Adrenal gland (tissue), 12 donors: ENCODE results near the gene SMTNL2. TPM values are rescaled to one million over a fixed set of nuclear protein-coding genes. Genes with fewer than 3 reads are reported as not detected.

Source experiments
- DNase-seq, 7 donors: peaks; one replicate each; pipeline ENCODE4 v3.0.0-alpha.2; 2019 to 2020
- H3K27ac ChIP-seq, 5 donors: fragments of 200-600 bp; sonication (generic) in 4 of 5; 1 replicate in 3 of 5; 2 replicates in 2 of 5; pipeline versions ENCODE4 v1.5.1 to v1.8.0; 2016 to 2020; ENCODE audit warnings: mild to moderate bottlenecking in 1 of 5
- H3K27me3 ChIP-seq: fragments of 200-600 bp; 2 replicates; pipeline ENCODE4 v1.8.0; 2021
- H3K36me3 ChIP-seq, 2 donors: fragments of 200-600 bp; replicated peaks in 1 of 2; 1 replicate in 1 of 2; 2 replicates in 1 of 2; pipeline versions ENCODE4 v1.5.1 to v1.8.0; 2018 to 2022
- H3K4me1 ChIP-seq, 2 donors: fragments of 200-600 bp; replicated peaks in 1 of 2; 1 replicate in 1 of 2; 2 replicates in 1 of 2; pipeline versions ENCODE4 v1.5.1 to v1.8.0; 2018 to 2021
- H3K4me3 ChIP-seq, 4 donors: fragments of 200-600 bp; sonication (generic) in 3 of 4; one replicate each; pipeline ENCODE4 v1.5.1; 2016 to 2018
- H3K9me3 ChIP-seq, 3 donors: fragments of 200-600 bp; sonication (generic) in 1 of 3; replicated peaks in 1 of 3; 1 replicate in 2 of 3; 2 replicates in 1 of 3; pipeline versions ENCODE4 v1.5.1 to v1.8.0; 2016 to 2021
- POLR2A ChIP-seq, 2 donors: fragments of 450-650 bp; IDR thresholded peaks; one replicate each; pipeline ENCODE4 v1.6.1; 2017; ENCODE audit warnings: antibody characterized with exemption in 2 of 2, mild to moderate bottlenecking in 2 of 2, moderate library complexity in 1 of 2
- WGBS, 4 donors: extraction: QIAGEN DNeasy Blood & Tissue Kit in 2 of 4; methylation state at CpG; one replicate each; pipeline versions ENCODE4 v1.1.5 to v1.1.7; 2013 to 2017; 5-methylcytosine and 5-hydroxymethylcytosine counted together
- intact Hi-C, 2 donors: fragments of 100-400 bp; cut with DNase I; formaldehyde crosslinking; loops; one replicate each; pipeline versions ENCODE4 v1.14.1 to v1.15.0; 2022 to 2023
- polyA plus RNA-seq, 3 donors: library from polyadenylated mRNA; stranded (reverse); fragments of 200-250 nt in 2 of 3; fragments of 350-450 nt in 1 of 3; fragmentation: Illumina TruSeq in 1 of 3; extraction: RNeasy Lipid Tissue Mini Kit (QIAGEN cat#74804) in 1 of 3; gene quantifications; one replicate each; pipeline ENCODE4 v1.2.3, GENCODE V29; 2013 to 2014
- total RNA-seq, 9 donors: library from RNA; depleted of rRNA in 4 of 9; stranded (reverse); fragments of >200 nt in 4 of 9; fragments of 120-200 nt in 1 of 9; fragmentation: NEBNext Ultra II Directional in 1 of 9; extraction: Animal tissue kit (Norgen Biotek cat#: 25700) in 1 of 9; gene quantifications; one replicate each; pipeline versions ENCODE4 v1.1.0 to v1.2.4, GENCODE V29; 2013 to 2023
- TF ChIP-seq, protein P1 (sequence below), 6 experiments: fragments of 450-650 bp in 4 of 6; fragments of 200-600 bp in 2 of 6; sonication (generic) in 1 of 6; IDR thresholded peaks; 1 replicate in 5 of 6; 2 replicates in 1 of 6; pipeline versions ENCODE4 v1.5.1 to v1.8.0; 2016 to 2021; ENCODE audit warnings: antibody characterized with exemption in 6 of 6, mild to moderate bottlenecking in 2 of 6, moderate library complexity in 1 of 6
- donor health status: healthy with polysubstance abuse.
- donor health status: Bipolar disorder and iron deficiency.
- donor health status: DM: yes; HTN: yes; CAD: no.
- donor health status: DM: no; HTN: no; CAD: no.
- donor health status: DM: no; HTN: no; CAD: no.
- donor health status: DM: yes; HTN: yes; CAD: no.

Gene SMTNL2
- total and polyA plus RNA-seq, 12 donors = 0.11 to 0.94 (median 0.17) TPM; not detected in 5

DNA sequence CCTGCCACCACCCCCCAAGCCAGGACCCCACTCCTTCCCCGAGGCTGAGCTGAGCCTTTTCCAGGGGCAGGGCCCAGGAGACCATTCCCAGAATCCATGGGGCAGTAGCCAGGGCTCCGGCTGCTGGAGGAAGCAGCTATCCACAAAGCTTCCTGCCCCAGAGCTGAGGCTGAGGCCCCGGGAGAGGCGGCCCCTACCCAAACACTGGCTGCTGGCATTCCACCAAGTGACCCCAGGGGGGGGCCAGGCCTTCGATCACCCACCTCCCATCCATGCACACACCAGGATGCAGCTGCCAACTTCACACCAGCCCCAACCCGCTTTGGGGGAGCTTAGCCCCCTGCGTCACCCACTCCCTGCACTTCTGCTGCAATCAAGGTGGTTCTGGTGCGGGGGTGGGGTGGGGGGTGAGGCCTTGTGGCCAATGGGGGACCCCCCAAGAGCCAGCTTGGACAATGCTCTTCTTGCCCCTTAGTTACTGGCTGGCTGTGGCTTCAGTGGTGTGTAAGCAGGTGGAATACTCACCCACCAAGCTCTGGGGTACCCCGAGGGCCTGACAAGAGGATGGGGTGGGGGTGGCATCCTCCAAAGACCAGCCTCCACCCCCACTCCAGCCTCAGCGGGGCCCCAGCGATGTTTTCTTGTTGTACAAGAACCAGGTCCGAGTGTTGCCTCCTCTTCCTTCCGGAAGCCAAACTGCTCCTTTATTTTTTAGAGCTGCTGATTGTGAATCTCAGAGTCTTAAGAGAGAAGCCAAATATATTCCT is 45.9 kb upstream of the SMTNL2 start:
- Histone ChIP-seq H3K36me3 (peaks cover 0 to 37% of the 10 kb centered on the region in 2 donors), H3K27me3 (no peaks in the 10 kb centered on the region), H3K4me3 (no peak overlapping the region), H3K9me3 (no peaks in the 10 kb centered on the region), H3K4me1 (peaks cover 10 to 32% of the 10 kb centered on the region in 2 donors), H3K27ac (peak overlapping the region in 1 of 5 donors; percentile 84)
- intact Hi-C loops = no loop called here
- WGBS, 4 donors = 79 to 86% (median 82%) methylated on average over 4 to 13 of the region's 13 CpGs
- no peak for TF ChIP-seq POLR2A (IDR thresholded peaks at IDR 0.05)
- TF ChIP-seq, protein P1, sequence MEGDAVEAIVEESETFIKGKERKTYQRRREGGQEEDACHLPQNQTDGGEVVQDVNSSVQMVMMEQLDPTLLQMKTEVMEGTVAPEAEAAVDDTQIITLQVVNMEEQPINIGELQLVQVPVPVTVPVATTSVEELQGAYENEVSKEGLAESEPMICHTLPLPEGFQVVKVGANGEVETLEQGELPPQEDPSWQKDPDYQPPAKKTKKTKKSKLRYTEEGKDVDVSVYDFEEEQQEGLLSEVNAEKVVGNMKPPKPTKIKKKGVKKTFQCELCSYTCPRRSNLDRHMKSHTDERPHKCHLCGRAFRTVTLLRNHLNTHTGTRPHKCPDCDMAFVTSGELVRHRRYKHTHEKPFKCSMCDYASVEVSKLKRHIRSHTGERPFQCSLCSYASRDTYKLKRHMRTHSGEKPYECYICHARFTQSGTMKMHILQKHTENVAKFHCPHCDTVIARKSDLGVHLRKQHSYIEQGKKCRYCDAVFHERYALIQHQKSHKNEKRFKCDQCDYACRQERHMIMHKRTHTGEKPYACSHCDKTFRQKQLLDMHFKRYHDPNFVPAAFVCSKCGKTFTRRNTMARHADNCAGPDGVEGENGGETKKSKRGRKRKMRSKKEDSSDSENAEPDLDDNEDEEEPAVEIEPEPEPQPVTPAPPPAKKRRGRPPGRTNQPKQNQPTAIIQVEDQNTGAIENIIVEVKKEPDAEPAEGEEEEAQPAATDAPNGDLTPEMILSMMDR (IDR thresholded peaks at IDR 0.05) = no peak
- no peak for DNase-seq

DNA sequence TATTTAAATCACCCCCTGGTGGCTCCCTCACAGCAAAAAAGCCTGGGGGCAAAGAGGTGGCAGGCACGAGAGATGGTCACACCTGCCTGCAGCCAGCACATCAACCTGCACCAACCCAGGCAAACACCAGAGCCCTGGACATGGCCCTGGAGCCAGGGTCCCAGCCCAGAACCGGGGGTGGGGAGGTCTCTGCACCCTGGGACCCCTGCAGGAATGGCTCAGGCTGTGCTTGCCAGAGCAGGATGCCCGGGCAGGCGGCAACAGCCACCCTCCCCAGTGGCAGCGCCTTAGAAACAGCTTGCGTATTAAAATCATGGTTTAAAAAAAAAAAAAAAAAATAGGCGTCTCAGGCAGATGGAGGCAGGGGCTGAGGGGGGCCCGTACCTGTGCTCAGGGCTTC is 45.3 kb upstream of the SMTNL2 start:
- H3K4me3 ChIP-seq = no peak overlapping the region

DNA sequence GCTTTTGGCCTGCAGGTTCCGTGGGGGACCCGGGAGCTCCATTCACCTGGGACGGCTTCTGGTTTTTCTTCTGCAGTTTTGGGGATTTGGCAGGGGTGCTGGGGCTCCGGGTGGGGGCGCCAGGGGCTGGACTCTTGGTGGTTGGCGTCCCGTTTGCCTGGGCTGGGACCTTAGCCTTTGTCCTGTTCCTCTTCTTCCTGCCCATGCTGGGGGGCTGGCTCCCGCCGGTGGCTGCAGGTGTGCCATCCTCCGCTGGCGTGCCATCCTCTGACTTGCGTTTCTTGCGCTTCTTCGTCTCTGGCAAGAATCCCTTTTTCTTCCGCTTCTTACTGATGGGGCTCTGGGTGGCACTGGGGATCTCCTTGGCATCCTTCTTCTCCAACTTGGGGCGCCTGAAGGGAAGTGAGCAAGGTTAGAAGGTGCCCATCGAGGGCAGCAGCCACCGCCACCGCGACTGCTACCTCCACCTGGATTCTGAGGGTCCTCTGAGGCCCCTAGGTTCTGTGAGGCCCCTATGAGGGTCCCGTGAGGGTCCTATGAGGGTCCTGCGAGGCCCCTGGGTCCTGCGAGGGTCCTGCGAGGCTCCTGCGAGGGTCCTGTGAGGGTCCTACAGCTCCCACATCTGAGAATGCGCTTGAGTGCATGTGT is 44.6 kb upstream of the SMTNL2 start:
- 90 to 93% (median 91%) methylated on average over 20 to 26 of the region's 26 CpGs for WGBS, 4 donors
- Histone ChIP-seq H3K9me3 (no peaks in the 10 kb centered on the region), H3K4me3 (no peak overlapping the region), H3K27ac (peak overlapping the region in 1 of 5 donors; percentile 61), H3K4me1 (peaks cover 10 to 25% of the 10 kb centered on the region in 2 donors), H3K36me3 (peaks cover 0 to 50% of the 10 kb centered on the region in 2 donors), H3K27me3 (no peaks in the 10 kb centered on the region)
- DNase-seq = no peak
- TF ChIP-seq, protein P1 (IDR thresholded peaks at IDR 0.05) = no peak
- no peak for TF ChIP-seq POLR2A (IDR thresholded peaks at IDR 0.05)
- intact Hi-C loops = loop anchor here in 1 of 2 donors (10.0 kb wide), 1 partner anchor 115 kb away; no protein-coding TSS in a partner anchor

More for the DNA sequence above, 45.3 kb upstream of the SMTNL2 start:
- no peak for DNase-seq
- intact Hi-C loops = no loop called here
- WGBS, 4 donors = 90 to 98% (median 92%) methylated on average over 5 to 8 of the region's 8 CpGs
- Histone ChIP-seq H3K36me3 (peaks cover 0 to 43% of the 10 kb centered on the region in 2 donors), H3K4me1 (peaks cover 10 to 30% of the 10 kb centered on the region in 2 donors), H3K9me3 (no peaks in the 10 kb centered on the region), H3K27me3 (no peaks in the 10 kb centered on the region), H3K27ac (no peak overlapping the region)
- no peak for TF ChIP-seq POLR2A (IDR thresholded peaks at IDR 0.05)
- TF ChIP-seq, protein P1 (IDR thresholded peaks at IDR 0.05) = no peak

DNA sequence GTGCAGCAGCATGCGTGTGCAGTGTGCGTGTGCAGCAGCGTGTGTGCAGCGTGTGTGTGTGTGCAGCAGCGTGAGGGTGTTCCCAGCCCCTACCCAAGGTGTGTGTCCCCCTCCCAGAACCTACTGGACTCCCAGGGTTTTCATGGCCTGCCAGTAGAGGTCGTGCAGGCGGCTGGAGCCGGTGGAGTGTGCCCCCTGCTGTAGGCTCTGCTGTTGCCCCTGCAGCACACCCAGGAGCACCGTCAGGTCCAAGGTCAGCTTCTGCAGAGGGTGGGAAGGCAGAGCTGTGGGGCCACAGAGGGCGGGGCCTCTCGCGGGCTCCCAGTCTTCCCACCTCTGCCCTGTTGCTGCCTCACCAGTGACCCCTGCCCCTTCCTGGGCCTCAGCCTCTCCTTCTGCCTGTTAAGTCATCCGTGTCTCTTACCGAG is 44.1 kb upstream of the SMTNL2 start:
- intact Hi-C loops = loop anchor here in 1 of 2 donors (10.0 kb wide), 1 partner anchor 115 kb away; no protein-coding TSS in a partner anchor

More for the DNA sequence above, 44.1 kb upstream of the SMTNL2 start:
- DNase-seq = no peak
- H3K36me3 ChIP-seq = peaks cover 0 to 52% of the 10 kb centered on the region in 2 donors
- peak overlapping the region in 1 of 5 donors; percentile 61 for H3K27ac ChIP-seq
- no peak overlapping the region for H3K4me3 ChIP-seq
- H3K27me3 ChIP-seq = no peaks in the 10 kb centered on the region
- 71 to 77% (median 75%) methylated on average over 5 to 14 of the region's 14 CpGs for WGBS, 4 donors
- no peaks in the 10 kb centered on the region for H3K9me3 ChIP-seq
- peaks cover 10 to 25% of the 10 kb centered on the region in 2 donors for H3K4me1 ChIP-seq
- TF ChIP-seq, protein P1 (IDR thresholded peaks at IDR 0.05) = peak in 1 of 6 experiments; percentile 3
- no peak for TF ChIP-seq POLR2A (IDR thresholded peaks at IDR 0.05)
